Upper lobe of left lung (tissue), 4 donors: Measurements from ENCODE around the gene MYO7A.

ENCODE experiments used
- CTCF ChIP-seq, 6 experiments: fragments of 450-650 bp in 4 of 6; fragments of 200-600 bp in 2 of 6; sonication (generic) in 2 of 6; IDR thresholded peaks; one replicate each; pipeline ENCODE4 v1.5.1; 2016 to 2019; ENCODE audit warnings: antibody characterized with exemption in 6 of 6
- POLR2A ChIP-seq, 4 donors: fragments of 450-650 bp; IDR thresholded peaks; one replicate each; pipeline ENCODE4 v1.5.1; 2016 to 2017; ENCODE audit warnings: antibody characterized with exemption in 4 of 4, mild to moderate bottlenecking in 2 of 4

GRCh38 chr11:77195071-77195755 lies 67.2 kb downstream of the MYO7A start:
- TF ChIP-seq CTCF (IDR thresholded peaks at IDR 0.05) (no peak), POLR2A (IDR thresholded peaks at IDR 0.05) (no peak)
